OCI-M2 (cell line): ENCODE measurements around the gene FGF19.

Source experiments
- DNase-seq: peaks from one replicate; lab custom pipeline; 2025; ENCODE audit not compliant: unreplicated experiment; lab: John Stamatoyannopoulos, UW

Gene FGF19

GRCh38 chr11:69674267-69674885, 29.4 kb downstream of the FGF19 start:
- DNase-seq: no peak

GRCh38 chr11:69671734-69672465, 31.9 kb downstream of the FGF19 start:
- no peak for DNase-seq

- peak; percentile 13 for DNase-seq
Measured at GRCh38 chr11:69670158-69670845, 33.5 kb downstream of the FGF19 start.

- no peak for DNase-seq
Measured at GRCh38 chr11:69669486-69669885, 34.3 kb downstream of the FGF19 start.

GRCh38 chr11:69667619-69668604, 35.9 kb downstream of the FGF19 start:
- no peak for DNase-seq

GRCh38 chr11:69666752-69667536, 36.9 kb downstream of the FGF19 start:
- no peak for DNase-seq

- DNase-seq: no peak
Measured at GRCh38 chr11:69666261-69666660, 37.6 kb downstream of the FGF19 start.

GRCh38 chr11:69665669-69666068, 38.2 kb downstream of the FGF19 start:
- DNase-seq: no peak

GRCh38 chr11:69664901-69665300, 38.9 kb downstream of the FGF19 start:
- DNase-seq: no peak

GRCh38 chr11:69664103-69664775, 39.6 kb downstream of the FGF19 start:
- DNase-seq: no peak

GRCh38 chr11:69663326-69663725, 40.5 kb downstream of the FGF19 start:
- DNase-seq: no peak

- no peak for DNase-seq
Measured at GRCh38 chr11:69662806-69663205, 41.0 kb downstream of the FGF19 start.

GRCh38 chr11:69662021-69662698, 41.7 kb downstream of the FGF19 start:
- no peak for DNase-seq

GRCh38 chr11:69661413-69661715, 42.5 kb downstream of the FGF19 start:
- DNase-seq: no peak

GRCh38 chr11:69660001-69660500, 43.8 kb downstream of the FGF19 start:
- no peak for DNase-seq

- no peak for DNase-seq
Measured at GRCh38 chr11:69659591-69659990, 44.2 kb downstream of the FGF19 start.

GRCh38 chr11:69658626-69659450, 45.0 kb downstream of the FGF19 start:
- DNase-seq: no peak

GRCh38 chr11:69657911-69658625, 45.8 kb downstream of the FGF19 start:
- no peak for DNase-seq
